ENCODE measurements around the gene ATIC. TPM values are rescaled to one million over a fixed set of nuclear protein-coding genes. Genes with fewer than 3 reads are reported as not detected.

The ATIC gene
- total and polyA plus RNA-seq, 2 donors from 2014 or later: 75.9 to 101 TPM

DNA sequence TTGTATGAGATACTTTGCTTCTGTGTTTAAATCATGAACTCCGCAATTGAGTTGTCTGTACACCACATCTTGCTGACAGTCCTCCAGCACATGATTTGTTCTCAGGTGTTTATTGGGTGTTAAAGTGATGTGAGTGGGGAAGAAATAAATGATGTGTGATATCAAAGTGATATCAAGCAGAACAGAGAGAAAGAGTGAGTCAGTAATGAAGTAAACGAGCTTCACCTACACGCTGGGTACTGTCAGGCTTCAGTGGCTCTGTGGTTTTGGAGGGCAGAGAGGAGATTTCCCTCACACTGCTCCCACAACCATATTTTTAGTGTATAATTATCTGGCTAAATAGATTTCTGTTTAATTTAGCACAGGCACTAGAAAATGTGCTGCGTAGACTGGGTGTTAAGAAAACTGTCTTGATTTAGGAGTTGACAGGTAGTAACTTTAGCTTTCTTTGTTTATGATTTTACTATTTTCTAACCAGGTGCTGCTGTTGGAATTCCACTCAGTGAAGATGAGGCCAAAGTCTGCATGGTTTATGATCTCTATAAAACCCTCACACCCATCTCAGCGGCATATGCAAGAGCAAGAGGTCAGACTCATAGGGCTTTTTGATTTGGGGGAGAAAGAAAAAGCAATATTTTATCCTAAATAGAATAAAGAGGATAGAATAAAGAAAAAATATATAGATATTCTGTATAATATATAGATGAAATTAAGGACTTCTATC lies 21.2 kb downstream of the ATIC start:
- Histone ChIP-seq H3K27me3 (ENCODE audit: control insufficient read depth, insufficient read depth, low read length) (no peaks in the 10 kb centered on the region), H3K9me3 (ENCODE audit: control insufficient read depth in 2 of 3, insufficient read depth in 1 of 3, low read length in 3 of 3) (no peaks in the 10 kb centered on the region), H3K4me1 (ENCODE audit: control insufficient read depth in 2 of 3, insufficient read depth in 2 of 3, low read depth in 1 of 3, low read length in 3 of 3) (peaks cover 0 to 3% (median 0%) of the 10 kb centered on the region in 3 donors), H3K4me3 (ENCODE audit: low read length in 3 of 3) (no peak overlapping the region), H3K36me3 (ENCODE audit: control insufficient read depth in 2 of 3, insufficient read depth in 3 of 3, low read length in 3 of 3) (peaks cover 0 to 12% (median 5%) of the 10 kb centered on the region in 3 donors), H3K9ac (ENCODE audit: low read length in 3 of 3) (no peak overlapping the region), H3K27ac (ENCODE audit: low read depth in 2 of 2, low read length in 2 of 2) (no peak overlapping the region)
- DNase-seq (peak in 3 of 5 donors; percentile 16 to 44 (median 39)), FAIRE-seq (no peak)
- intact Hi-C loops (cut with DNase I): no loop called here
- TF ChIP-seq, protein P1, sequence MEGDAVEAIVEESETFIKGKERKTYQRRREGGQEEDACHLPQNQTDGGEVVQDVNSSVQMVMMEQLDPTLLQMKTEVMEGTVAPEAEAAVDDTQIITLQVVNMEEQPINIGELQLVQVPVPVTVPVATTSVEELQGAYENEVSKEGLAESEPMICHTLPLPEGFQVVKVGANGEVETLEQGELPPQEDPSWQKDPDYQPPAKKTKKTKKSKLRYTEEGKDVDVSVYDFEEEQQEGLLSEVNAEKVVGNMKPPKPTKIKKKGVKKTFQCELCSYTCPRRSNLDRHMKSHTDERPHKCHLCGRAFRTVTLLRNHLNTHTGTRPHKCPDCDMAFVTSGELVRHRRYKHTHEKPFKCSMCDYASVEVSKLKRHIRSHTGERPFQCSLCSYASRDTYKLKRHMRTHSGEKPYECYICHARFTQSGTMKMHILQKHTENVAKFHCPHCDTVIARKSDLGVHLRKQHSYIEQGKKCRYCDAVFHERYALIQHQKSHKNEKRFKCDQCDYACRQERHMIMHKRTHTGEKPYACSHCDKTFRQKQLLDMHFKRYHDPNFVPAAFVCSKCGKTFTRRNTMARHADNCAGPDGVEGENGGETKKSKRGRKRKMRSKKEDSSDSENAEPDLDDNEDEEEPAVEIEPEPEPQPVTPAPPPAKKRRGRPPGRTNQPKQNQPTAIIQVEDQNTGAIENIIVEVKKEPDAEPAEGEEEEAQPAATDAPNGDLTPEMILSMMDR (IDR thresholded peaks at IDR 0.05; ENCODE audit: borderline replicate concordance, extremely low read depth, insufficient read depth): no peak

DNA sequence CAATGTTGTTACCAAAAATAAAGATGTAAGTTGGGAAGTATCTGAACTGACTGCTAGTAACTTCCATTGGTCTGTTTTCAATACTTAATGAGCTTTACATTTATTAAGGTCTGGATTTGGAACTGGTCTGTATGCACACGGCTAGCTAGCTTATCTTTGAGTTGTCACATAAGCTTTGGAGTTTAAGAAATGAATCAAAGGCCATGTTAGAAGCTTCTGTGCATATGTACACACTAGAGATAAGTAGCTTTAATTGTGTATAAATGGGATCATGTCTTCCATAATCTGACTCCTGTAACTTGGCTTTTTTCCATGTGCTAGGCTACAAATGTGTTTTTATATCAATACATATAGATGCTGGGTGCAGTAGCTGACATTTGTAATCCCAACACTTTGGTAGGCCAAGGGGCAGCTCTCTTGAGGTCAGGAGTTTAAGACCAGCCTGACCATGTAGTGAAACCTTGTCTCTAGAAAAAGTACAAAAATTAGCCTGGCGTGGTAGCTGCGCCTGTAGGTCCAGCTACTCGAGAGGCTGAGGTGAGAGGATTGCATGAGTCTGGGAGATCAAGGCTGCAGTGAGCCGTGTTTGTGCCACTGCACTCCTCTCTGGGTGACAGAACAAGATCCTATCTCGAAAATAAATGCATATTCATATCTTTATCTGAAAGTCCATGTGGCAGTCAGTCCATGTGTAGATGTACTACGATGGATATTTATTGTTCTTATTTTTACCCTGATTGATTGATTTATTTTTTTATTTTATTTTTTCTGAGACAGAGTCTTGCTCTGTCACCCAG lies 27.2 kb downstream of the ATIC start:
- Histone ChIP-seq H3K36me3 (ENCODE audit: control insufficient read depth in 2 of 3, insufficient read depth in 3 of 3, low read length in 3 of 3) (peaks cover 2 to 33% (median 10%) of the 10 kb centered on the region in 3 donors), H3K4me3 (ENCODE audit: low read length in 3 of 3) (no peak overlapping the region), H3K27ac (ENCODE audit: low read depth in 2 of 2, low read length in 2 of 2) (no peak overlapping the region), H3K27me3 (ENCODE audit: control insufficient read depth, insufficient read depth, low read length) (no peaks in the 10 kb centered on the region), H3K9ac (ENCODE audit: low read length in 3 of 3) (no peak overlapping the region), H3K4me1 (ENCODE audit: control insufficient read depth in 2 of 3, insufficient read depth in 2 of 3, low read depth in 1 of 3, low read length in 3 of 3) (no peaks in the 10 kb centered on the region), H3K9me3 (ENCODE audit: control insufficient read depth in 2 of 3, insufficient read depth in 1 of 3, low read length in 3 of 3) (no peaks in the 10 kb centered on the region)
- DNase-seq (no peak), FAIRE-seq (no peak)
- TF ChIP-seq, protein P1 (IDR thresholded peaks at IDR 0.05; ENCODE audit: borderline replicate concordance, extremely low read depth, insufficient read depth): no peak
- intact Hi-C loops (cut with DNase I): no loop called here

DNA sequence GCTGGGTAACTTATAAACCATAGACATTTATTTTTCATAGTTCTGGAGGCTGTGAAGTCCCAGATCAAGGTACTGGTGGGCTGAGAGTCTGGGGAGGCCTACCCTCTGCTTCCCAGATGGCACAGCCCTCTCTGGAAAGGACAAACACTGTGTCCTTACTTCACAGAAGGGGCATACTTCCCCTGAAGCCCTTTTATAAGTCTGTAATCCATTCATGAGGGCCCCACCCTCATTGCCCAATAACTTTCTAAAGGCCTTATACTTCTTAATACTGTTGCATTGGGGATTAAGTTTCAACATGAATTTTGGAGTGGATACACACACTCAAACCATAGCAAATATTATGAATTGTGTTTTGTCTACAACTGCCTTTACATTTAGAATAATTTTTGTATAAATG lies 36.0 kb downstream of the ATIC start:
- Histone ChIP-seq H3K27ac (ENCODE audit: low read depth in 2 of 2, low read length in 2 of 2) (no peak overlapping the region), H3K4me1 (ENCODE audit: control insufficient read depth in 2 of 3, insufficient read depth in 2 of 3, low read depth in 1 of 3, low read length in 3 of 3) (no peaks in the 10 kb centered on the region), H3K36me3 (ENCODE audit: control insufficient read depth in 2 of 3, insufficient read depth in 3 of 3, low read length in 3 of 3) (peaks cover 6 to 35% (median 21%) of the 10 kb centered on the region in 3 donors), H3K9ac (ENCODE audit: low read length in 3 of 3) (no peak overlapping the region), H3K9me3 (ENCODE audit: control insufficient read depth in 2 of 3, insufficient read depth in 1 of 3, low read length in 3 of 3) (no peaks in the 10 kb centered on the region), H3K4me3 (ENCODE audit: low read length in 3 of 3) (no peak overlapping the region), H3K27me3 (ENCODE audit: control insufficient read depth, insufficient read depth, low read length) (no peaks in the 10 kb centered on the region)
- intact Hi-C loops (cut with DNase I): no loop called here
- no peak for DNase-seq
- no peak for FAIRE-seq
- TF ChIP-seq, protein P1 (IDR thresholded peaks at IDR 0.05; ENCODE audit: borderline replicate concordance, extremely low read depth, insufficient read depth): no peak

Data from kidney (tissue), 14 donors.